Measurements from ENCODE around the gene SLC25A38.
A peak's percentile ranks its signal among the peaks of the same experiment; 100 is the strongest.

The SLC25A38 gene

DNA sequence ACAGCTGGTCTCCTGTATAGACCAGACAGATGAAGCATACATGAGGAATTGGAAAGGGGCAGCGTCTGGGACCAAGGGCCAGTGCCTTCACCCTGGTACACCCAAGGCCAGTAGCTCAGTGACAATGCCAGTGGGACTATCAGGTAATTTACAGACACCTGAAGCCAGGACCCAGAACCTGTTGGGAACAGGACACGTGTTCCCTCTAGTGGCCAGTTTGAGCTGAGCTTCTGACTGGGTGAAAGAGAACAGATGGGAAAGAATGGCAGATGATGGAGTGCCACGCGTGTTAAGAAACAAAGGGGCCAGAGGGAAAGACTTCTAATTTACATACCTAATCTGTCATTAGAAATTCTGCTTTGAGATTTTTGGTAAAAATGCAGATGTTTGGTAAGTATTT is 5.1 kb upstream of the SLC25A38 start:
- DNase-seq = peak; percentile 57

GRCh38 chr3:39378957-39379777 is 4.0 kb upstream of the SLC25A38 start:
- DNase-seq = no peak

DNA sequence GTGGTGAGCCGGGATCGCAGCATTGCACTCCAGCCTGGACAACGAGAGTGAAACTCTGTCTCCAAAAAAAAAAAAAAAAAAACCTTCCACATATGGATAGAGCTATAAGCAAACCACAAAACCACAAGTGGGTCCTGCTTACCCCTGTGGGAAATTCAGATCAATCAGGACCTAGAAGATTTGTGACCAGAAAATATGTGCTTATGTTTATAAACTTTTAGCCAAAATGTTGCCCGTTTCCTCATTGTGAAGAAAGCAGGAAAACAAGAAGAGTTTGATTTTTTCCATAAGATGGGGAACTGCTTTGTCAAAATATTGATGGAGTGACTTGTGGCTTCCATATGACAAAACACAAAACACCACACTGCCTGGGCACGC is 3.4 kb upstream of the SLC25A38 start:
- no peak for DNase-seq

- DNase-seq = no peak
These were observed 1.7 kb upstream of the SLC25A38 start for GRCh38 chr3:39381432-39381831.

- peak; percentile 95 for DNase-seq
These were observed 903 bp downstream of the SLC25A38 start for GRCh38 chr3:39383881-39384664.

GRCh38 chr3:39384665-39385000 is 1.5 kb downstream of the SLC25A38 start:
- DNase-seq = no peak

- peak; percentile 25 for DNase-seq
These were observed 2.4 kb downstream of the SLC25A38 start for GRCh38 chr3:39385456-39386090.

DNA sequence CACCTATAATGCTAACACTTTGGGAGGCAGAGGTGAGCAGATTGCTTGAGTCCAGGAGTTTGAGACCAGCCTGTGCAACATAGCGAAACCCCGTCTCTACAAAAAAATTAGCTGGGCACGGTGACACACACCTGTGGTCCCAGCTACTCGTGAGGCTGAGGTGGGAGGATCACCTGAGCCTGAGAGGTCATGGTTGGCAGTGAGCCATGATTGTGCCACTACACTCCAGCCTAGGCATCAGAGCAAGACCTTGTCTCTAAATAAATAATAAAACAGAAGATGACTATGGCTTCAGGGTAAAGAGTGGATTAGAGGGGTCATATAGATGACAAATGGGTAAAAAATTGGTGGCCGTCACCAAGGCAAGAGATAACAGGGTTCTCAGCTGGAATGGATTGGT is 3.1 kb downstream of the SLC25A38 start:
- DNase-seq = no peak

DNA sequence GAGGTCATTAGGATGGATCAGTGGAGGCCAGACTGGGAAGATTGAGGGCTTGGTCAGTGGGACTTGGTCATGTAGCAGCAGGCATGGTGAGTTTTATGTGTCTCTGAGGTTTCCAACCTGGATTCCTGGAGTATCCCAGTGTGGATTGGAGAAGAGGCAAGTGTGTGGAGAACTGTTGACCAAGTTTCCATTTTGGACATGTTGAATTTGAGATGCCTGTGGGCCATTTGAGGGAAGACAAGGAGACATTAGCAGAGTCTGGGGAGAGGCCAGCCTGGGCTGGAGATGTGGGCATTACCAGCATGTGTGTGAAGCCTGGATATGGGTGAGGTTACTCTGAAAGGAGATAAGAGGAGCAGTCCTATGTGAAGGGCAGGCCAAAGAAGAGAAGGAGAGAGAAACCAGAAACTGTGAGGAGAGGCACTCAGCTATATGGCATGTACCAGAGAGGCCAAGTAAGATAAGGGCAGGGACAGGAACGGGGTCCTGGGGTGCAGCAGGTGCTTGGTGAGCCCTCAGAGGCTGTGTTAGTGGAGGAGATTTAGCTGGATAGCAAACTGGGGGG is 4.3 kb downstream of the SLC25A38 start:
- no peak for DNase-seq

DNA sequence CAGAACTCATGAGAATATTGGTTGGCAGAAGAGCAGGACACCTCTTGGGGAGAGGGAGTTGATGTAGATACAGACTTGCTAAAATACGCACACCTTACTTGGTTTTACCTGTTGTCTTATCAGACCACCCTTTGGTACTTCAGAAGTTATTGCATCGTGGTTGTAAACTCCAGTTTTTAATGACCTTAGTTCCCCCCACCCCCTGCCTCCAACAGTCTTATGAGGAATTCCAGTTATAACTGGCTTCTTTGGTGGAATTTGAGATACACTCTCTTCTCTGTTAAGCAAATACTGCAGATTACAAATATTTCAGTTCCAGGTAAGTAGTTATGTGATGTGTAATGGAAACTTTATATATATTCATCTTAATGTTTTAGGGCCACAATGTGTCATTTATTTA is 5.0 kb downstream of the SLC25A38 start:
- DNase-seq = no peak

DNA sequence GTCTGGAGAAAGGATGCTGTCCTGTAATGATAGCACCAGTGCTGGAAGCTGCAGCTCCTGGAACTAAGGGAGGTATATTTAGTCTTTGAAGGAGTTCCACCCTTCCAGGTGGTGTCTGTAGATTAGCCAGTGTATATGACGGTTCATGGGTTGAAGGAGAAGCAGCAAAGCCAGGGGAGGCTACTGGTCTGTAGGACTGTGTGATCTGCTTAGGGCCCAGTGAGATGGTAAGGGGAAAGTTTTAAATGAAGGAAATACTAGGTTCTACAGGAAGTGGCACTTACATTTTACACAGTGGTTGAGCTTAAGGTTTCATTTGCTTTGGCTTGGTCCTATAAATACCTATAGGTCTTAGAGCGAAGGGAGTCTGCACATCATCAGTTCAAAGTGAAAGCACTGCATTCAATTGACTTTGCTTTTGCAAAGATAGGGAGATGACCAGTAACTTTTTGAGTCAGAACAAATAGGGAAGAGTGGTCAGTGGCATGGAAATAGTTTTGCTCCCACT is 5.6 kb downstream of the SLC25A38 start:
- no peak for DNase-seq

- DNase-seq = no peak
These were observed 7.0 kb downstream of the SLC25A38 start for GRCh38 chr3:39390181-39390580.

- DNase-seq = no peak
These were observed 13.5 kb downstream of the SLC25A38 start for GRCh38 chr3:39396690-39397089.

DNA sequence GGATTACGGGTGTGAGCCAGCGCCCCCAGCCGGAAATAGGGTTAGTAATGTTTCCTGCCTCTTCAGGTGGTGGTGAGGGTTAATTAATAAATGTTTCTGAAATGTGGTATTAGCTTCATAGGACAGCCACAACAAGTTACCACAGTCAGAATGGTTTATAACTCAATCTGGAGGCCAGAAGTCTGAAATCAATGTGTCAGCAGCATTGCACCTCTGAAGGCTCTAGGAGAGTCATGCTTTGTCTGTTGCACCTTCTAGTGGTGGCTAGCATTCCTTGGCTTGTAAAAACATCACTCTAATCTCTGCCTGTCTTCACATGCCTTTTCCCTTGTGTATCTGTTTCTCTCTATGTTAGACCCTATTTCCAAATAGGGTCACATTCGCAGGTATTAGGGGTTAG is 15.5 kb downstream of the SLC25A38 start:
- no peak for DNase-seq

DNA sequence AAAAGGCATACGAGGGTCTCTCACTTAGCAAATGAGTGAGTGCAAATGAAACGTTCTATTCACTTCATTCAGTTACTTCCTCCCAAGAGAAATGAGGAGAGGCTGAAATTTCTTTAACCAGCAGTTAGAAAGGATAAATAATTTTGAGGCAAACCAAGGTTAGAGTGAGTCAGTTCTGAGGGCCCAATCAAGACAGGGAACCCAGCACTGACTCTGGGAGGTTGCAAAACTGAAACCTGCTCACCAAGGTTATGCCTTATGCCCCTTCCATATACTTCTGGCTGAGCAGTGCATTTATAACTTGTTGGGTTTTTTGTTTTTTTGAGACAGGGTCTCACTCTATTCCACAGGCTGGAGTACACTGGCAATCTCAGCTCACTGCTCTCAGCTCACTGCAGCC is 18.8 kb downstream of the SLC25A38 start:
- no peak for DNase-seq

DNA sequence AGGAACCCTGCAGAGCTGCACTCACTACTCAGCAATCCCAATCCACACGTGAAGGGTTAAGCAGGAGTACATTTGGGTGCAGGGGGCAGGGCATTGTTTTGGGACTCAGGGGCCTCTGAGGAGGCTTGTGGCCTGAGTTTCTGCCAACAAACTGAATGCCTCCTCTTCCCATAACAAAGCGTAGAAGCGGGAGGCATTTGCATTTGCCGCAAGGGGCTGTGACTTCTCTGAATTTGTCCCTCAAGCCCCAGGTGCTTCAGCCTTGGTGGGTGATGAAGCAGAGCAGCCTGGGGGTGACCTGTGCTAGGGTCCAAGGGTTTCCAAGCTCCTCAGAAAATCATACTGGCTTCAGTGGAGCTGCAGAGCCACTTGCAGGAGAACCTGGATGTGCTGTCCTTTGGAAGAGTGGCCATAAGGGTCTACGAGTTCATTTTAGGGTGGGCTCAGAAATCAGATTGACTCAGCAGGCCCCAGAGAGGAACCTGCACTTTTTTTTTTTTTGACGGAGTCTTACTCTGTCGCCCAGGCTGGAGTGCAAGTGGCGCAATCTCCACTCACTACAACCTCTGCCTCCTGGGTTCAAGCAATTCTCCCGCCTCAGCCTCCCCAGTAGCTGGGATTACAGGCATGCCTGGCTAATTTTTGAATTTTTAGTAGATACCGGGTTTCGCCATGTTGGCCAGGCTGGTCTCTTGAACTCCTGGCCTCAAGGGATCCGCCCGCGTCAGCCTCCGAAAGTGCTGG is 21.9 kb downstream of the SLC25A38 start:
- DNase-seq = no peak

- no peak for DNase-seq
These were observed 22.7 kb downstream of the SLC25A38 start for GRCh38 chr3:39405687-39406367.

- peak; percentile 94 for DNase-seq
These were observed 23.4 kb downstream of the SLC25A38 start, which contains the start of gene RPSA for GRCh38 chr3:39406368-39407258. RPSA (plus strand) TSS chr3:39406720; CDS start chr3:39407654, 934 bp downstream.

- DNase-seq = no peak
These were observed 24.1 kb downstream of the SLC25A38 start for GRCh38 chr3:39407259-39407629.

DNA sequence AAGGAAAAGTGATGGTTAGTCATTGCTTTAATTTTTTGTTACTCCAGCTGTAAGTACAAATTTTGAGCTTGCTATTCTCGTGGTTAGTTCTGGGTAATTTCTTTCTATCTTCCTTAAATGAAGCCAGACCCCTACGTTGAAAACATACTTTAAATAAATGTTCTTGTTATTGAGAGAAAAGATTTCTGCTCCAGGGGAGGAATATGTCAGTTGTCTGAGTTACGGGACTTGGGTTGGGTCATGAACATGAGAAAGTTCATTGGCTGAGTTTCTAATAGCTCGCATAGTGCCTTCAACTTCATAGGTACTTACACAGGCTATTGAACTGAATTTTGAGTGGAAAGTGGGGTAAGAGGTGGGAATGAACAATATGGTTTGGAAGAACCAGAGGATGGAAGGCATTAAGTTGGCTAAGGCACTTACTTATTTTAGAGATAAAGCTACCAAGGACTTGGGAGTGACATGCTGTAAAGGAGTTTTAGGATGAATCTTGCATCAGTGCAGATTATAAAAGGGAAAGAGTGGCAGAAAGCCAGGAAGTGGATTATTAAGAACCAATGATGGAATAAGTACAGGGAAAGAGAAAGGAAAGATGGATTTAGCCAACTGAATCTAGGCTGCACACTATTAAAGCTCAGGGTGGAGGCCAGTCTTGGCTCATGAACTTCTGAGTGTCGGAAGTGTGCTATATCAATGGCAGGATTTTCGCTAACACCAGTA is 24.8 kb downstream of the SLC25A38 start:
- DNase-seq = no peak

Data from activated CD8-positive, alpha-beta memory T cell treated with anti-CD3 and anti-CD28 coated beads, Interleukin-2, amount 50 U/mL, for 4 hours (primary cell).